Hepatocyte (in vitro differentiated cells): ENCODE results near the gene DCLK2.

Source experiments
- EZH2 ChIP-seq: fragments of 200-600 bp; sonication (generic); IDR thresholded peaks from 2 replicates; pipeline ENCODE4 v1.6.1; 2016; ENCODE audit warnings: antibody characterized with exemption, mild to moderate bottlenecking, borderline replicate concordance
- EZH2phosphoT487 ChIP-seq: fragments of 200-600 bp; sonication (generic); IDR thresholded peaks from one replicate; pipeline ENCODE4 v1.6.1; 2018; ENCODE audit warnings: antibody characterized with exemption, mild to moderate bottlenecking, low read depth, moderate library complexity; ENCODE audit not compliant: unreplicated experiment, severe bottlenecking
- TF ChIP-seq, protein P1 (sequence below): fragments of 200-600 bp; sonication (generic); IDR thresholded peaks from 2 replicates; pipeline ENCODE4 v1.5.1; 2016; ENCODE audit warnings: antibody characterized with exemption, mild to moderate bottlenecking; ENCODE audit not compliant: poor library complexity

DNA sequence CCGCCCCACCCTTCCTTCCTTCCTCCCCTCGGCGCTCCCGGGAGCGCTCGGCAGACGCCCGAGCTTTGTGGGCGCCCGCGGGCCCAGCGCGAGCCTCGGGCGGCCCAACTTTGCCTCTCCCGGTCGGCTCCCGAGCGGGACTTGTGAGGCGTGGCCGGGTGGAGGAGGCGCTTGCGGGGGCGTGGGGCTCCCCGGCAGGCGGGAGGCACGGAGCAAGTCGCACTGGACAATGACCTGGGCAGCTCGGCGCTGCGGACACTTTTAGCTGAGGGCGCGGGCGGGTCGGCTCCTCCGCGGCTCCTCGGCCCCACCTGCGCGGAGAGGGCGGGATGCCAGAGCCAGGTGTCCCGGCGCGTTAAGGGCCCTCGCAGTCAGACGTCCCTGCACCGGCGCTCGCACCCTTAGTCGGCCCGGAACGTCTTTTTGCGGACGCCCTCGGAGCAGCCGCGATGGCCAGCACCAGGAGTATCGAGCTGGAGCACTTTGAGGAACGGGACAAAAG lies 385 bp downstream of the DCLK2 start:
- TF ChIP-seq, protein P1, sequence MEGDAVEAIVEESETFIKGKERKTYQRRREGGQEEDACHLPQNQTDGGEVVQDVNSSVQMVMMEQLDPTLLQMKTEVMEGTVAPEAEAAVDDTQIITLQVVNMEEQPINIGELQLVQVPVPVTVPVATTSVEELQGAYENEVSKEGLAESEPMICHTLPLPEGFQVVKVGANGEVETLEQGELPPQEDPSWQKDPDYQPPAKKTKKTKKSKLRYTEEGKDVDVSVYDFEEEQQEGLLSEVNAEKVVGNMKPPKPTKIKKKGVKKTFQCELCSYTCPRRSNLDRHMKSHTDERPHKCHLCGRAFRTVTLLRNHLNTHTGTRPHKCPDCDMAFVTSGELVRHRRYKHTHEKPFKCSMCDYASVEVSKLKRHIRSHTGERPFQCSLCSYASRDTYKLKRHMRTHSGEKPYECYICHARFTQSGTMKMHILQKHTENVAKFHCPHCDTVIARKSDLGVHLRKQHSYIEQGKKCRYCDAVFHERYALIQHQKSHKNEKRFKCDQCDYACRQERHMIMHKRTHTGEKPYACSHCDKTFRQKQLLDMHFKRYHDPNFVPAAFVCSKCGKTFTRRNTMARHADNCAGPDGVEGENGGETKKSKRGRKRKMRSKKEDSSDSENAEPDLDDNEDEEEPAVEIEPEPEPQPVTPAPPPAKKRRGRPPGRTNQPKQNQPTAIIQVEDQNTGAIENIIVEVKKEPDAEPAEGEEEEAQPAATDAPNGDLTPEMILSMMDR, result no peak
- TF ChIP-seq EZH2 (no peak), EZH2phosphoT487 (no peak)
